Measurements from ENCODE around the gene SCARB2.

DNA sequence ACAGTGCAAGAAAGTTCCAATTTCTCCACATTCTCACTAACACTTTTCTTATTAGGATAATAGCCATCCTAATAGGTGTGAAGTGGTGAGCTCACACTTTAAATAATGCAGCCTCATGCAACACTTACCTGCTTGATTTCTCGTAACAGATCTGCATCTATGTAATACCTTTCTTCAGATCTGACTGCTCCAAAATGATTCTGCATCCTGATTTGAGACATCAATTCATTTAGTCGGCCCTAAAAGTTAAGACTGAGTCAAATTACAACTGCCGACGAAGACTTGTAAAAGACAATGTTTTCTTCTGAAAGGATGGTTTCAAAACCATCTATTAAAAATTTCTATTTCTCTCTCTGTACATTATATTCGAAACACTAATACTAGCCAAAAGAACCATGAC lies 96.1 kb downstream of the SCARB2 start:
- TF ChIP-seq EZH2 (IDR thresholded peaks at IDR 0.05; ENCODE audit: low read length, missing control alignments) = no peak
- TF ChIP-seq, protein P1, sequence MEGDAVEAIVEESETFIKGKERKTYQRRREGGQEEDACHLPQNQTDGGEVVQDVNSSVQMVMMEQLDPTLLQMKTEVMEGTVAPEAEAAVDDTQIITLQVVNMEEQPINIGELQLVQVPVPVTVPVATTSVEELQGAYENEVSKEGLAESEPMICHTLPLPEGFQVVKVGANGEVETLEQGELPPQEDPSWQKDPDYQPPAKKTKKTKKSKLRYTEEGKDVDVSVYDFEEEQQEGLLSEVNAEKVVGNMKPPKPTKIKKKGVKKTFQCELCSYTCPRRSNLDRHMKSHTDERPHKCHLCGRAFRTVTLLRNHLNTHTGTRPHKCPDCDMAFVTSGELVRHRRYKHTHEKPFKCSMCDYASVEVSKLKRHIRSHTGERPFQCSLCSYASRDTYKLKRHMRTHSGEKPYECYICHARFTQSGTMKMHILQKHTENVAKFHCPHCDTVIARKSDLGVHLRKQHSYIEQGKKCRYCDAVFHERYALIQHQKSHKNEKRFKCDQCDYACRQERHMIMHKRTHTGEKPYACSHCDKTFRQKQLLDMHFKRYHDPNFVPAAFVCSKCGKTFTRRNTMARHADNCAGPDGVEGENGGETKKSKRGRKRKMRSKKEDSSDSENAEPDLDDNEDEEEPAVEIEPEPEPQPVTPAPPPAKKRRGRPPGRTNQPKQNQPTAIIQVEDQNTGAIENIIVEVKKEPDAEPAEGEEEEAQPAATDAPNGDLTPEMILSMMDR (conservative IDR thresholded peaks at IDR 0.05 in 1 of 2, IDR thresholded peaks at IDR 0.05 in 1 of 2; ENCODE audit: low read depth in 1 of 2, low read length in 2 of 2) = no peak

Data from fibroblast of lung (primary cell).